Erythroblast (primary cell): ENCODE data around the gene USP35.
A peak's percentile ranks its signal among the peaks of the same experiment; 100 is the strongest.
"Not testable (repeated sequence)": the region's sequence is repeated elsewhere in the genome, so short reads cannot be mapped to it uniquely, and the experiment has no call there.

Source experiments
- DNase-seq, 2 experiments: peaks; one replicate each; lab custom pipeline; 2025; lab: John Stamatoyannopoulos, UW
- GATA1 ChIP-seq: IDR thresholded peaks from 2 replicates; pipeline ENCODE4 v1.6.1; 2011; ENCODE audit warnings: low read depth, mild to moderate bottlenecking, control low read depth, low read length, moderate library complexity
- POLR2A ChIP-seq: IDR thresholded peaks from 2 replicates; pipeline ENCODE4 v1.6.1; 2011; ENCODE audit warnings: mild to moderate bottlenecking, low read length

USP35 gene

DNA sequence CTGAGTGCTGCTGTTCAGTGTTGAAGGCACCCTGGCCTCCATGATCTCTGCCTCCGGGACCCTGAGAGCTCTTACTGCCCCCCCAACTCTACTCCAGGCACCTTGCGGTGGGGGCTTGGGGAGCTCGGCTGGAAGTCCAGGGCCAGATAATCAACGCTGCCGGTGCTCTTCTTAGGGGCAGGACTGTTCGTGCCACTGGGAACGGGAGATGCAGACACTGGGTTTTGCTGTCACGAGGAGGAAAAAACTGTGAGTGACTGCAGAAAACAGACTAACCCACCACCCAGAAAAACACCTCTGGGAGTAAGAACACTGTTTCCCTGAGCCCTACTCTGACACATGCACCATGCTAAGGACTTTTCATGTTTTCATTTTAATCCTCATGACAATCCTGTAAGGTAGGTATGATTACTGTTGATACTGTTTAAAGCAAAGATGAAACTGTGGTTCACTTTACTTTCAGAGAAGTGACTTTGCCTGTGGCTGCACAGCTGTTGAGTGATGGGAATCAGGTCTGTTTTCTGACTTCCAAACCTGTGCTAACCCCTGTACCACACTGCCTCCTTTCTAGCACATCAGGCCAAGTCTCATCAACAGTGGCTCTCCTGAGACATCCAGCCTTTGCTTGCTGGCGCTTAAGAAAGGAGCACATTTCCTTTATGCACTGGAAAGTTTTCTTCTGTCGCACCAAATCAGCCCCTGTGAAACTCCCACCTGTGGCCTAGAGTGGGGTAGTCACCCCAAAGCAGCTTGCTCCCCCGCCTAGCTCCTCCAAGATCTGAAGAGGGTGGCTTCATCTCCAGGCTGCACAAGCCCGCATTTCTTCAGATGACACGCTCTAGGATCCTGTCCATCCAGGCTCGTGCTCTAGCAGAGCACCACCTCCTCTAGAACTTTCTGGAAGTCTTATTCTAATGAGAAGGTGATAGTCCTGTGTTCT, 31.8 kb downstream of the USP35 start:
- no peak for DNase-seq
- TF ChIP-seq GATA1 (no peak), POLR2A (no peak)

DNA sequence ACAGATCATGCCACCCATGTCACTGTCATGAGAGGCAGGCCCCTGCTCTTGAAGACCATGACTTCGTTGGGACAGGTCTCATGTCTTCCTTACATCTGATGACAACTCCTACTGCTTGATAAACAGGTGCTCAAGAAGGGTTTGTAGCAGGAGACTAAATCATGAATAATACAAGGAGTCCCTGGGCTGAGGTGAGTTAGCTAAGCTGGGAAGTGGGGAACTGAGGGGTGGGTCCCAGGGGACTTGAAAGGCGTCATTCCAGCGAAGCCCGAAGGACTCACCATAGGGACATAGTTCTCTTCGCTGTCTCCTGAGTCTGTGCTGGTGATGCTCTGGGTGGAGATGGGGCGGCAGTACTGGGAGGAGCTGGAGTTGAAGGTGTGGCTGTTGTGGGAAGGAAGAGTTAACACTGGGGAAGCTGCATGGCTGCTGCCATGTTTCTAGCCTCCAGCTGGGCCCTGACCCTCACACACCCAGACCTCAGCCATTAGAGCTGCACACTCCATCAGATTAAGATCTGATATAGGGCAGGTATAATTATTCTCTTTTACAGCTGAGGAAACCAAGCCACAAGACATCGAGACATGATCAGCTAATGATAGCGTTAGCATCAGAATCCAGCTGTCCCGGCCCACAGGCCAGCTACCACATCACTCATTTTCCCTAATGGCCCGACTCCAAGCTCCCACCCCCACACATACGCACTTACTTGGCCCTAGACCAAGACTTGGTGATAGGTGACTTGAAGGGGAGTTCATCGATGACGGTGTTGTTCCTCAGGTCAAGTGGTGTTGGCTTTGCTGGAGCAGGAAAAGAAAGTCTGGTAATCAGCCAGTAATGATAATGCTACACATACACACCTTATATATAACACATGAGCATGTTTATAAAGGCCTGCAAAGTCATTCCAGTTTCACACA, 32.9 kb downstream of the USP35 start:
- DNase-seq: no peak
- TF ChIP-seq GATA1 (no peak), POLR2A (no peak)

DNA sequence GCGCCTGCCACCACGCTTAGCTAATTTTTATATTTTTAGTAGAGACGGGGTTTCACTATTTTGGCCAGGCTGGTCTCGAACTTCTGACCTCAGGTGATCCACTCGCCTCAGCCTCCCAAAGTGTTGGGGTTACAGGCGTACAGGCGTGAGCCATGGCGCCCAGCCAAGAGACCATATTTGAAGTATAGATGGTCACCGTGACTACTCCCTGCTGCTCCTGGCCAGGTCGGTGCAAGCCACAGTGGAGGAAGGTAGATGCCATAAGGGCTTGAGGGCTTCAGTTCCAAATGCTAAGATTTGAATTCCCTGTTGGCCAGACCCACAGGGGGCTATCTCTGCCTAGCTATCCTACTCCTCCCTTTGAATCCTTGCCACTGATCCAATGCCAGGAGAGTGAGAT, 34.0 kb downstream of the USP35 start:
- DNase-seq: not testable (repeated sequence)

DNA sequence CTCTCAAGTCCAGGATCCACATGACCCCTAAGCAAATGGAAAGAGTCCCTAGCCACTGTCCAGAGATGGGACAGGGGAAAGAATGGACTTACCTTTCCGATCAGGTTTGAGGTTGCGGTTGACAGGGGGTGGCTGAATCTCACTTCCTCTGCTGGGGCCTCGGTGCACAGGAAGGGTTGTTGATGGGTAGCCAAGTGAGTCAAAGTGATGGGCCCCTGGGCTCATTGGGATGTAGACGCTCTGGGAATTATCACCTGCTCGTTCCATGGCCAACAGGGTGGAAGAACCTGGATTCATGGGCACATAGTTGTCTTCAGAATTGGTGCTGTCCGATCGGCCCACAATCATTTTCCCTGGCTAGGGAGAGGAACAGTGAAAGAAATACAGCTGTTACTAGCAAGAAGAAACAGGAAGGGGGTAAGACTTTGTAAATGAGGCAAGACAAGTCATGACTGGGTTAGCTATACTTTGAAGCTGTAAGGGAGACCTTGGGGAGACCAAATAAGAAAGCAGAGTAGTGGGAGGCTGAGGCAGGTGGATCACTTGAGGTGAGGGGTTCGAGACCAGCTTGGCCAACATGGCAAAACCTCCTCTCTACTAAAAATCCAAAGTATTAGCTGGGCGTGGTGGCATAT, 34.7 kb downstream of the USP35 start:
- TF ChIP-seq GATA1 (no peak), POLR2A (no peak)
- DNase-seq: no peak

DNA sequence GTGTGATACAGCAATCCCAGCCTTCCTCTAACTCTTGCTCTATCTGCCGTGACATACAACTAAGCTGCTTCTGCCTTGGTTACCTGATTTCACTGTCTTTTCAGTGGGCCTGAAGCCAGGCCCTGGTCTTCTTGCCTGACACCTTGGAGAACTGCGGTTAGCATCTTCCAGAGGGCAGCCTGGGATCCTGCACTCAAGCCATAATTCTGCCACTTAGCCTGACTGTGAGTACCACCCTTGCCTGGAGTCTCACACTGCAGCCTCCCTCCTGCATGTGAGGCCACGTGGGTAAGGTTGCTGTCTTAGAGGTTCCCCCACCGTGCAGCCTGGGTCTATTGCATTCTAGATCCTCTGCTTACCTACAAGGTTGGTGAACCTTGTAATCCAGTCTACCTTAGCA, 35.8 kb downstream of the USP35 start:
- DNase-seq: no peak
- TF ChIP-seq POLR2A: no peak
- TF ChIP-seq GATA1: no peak

DNA sequence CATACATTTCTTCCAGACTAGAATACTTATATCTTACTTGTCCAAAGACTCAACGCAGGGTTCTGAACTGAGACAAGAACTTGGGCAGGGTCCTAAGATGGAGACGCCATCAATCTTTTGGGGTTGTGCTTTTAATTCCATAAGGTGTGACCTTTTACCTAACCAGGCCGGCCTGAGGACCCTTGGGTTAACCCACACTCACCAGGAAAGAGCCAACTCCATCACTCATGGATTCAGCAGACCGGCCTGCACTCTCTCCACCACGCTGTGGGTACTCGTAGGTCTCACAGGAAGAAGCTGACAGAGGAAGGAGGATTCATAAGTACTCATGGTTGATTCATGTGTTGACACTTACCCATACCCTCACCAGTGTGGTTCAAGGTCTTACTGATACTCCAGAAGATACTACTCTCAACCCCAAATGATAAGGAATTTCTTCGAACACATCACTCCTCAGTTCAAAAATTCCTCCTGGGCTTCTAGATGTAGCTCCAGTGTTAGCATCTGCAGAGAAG, 36.2 kb downstream of the USP35 start:
- no peak for TF ChIP-seq POLR2A
- TF ChIP-seq GATA1: no peak
- no peak for DNase-seq

DNA sequence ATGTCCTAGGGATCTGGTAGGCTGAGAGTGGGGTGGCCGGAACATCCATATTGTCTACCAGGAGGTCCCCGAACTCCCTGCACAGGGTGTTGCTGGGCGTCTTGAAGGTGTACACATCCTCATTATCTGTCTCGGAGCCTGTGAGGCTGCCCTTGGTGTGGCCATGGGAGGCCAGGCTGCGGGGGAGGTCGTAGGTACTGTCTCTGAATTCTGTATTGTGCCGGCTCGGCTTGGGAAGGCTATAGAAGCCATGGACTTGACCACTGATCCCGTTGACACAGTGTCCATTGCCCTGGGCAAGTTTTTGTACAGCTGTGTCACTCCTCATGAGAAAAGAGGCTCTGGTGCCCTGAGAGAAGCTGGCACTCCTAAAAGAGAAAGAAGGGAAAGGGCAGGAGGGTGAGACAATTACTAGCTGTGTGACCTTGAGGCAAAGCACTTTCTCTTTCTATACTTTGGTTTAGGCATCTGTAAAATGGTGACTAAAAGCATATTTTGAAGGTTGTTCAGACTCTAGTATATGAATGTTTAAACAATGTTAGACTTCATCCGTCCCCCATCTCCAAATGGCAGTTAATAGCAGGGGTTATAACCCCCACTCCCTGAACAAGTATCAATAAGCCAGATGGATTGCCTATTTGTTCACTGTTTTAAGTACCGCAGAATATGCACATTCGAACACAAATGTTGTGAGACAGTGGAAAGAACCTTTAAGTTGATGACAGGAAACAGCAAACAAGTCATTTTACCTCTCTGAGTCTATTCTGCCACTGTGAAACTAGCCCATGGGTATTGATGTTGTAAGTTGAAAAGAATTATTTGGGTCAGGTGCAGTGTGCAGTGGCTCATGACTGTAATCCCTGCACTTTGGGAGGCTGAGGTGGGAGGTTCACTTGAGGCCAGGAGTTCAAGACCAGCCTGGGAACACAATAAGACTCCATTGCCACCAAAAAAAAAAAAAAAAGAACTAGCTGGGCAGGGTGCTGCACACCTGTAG, 38.3 kb downstream of the USP35 start:
- DNase-seq: no peak
- TF ChIP-seq POLR2A (no peak), GATA1 (no peak)

DNA sequence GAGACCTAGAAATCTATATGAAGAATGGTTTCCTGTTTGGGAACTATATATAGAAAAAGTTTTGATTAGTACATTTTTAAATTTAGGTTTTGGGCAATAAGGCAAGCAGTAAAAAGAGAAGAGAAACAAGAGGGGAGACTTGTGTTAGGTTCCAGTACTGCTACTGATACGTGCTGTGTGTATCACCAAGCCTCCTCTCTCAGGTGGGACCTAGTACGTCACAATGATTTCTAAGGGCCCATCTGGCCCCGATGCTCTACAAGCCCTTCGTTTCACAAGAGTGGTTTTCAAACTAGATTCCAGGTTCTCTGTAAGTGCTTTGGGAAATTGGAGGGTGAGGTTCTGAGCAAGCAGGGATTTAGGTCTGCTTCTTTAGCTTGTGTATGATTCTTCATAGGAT, 39.2 kb downstream of the USP35 start:
- TF ChIP-seq GATA1 (no peak), POLR2A (no peak)
- DNase-seq: no peak

DNA sequence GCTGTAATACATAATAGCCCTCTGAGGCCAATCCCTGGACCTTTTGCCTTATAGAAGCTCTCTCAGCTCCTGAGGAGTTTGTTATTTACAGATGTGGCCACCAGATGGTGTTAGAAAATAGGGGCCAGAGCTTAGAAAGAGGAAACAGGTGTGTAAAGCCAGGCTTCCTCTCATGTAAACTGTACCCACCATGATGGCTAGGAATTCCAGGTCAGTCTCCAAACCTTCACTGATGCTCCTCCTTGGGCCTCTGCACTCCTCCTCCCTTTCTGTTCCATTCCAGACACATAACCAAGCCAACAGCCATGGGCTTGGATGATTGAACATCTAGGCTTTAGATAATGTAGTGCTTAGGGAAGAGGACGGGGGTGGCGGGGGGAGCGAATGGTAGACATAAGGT, 39.7 kb downstream of the USP35 start:
- DNase-seq: peak; percentile 37 to 55
- TF ChIP-seq GATA1 (no peak), POLR2A (no peak)

DNA sequence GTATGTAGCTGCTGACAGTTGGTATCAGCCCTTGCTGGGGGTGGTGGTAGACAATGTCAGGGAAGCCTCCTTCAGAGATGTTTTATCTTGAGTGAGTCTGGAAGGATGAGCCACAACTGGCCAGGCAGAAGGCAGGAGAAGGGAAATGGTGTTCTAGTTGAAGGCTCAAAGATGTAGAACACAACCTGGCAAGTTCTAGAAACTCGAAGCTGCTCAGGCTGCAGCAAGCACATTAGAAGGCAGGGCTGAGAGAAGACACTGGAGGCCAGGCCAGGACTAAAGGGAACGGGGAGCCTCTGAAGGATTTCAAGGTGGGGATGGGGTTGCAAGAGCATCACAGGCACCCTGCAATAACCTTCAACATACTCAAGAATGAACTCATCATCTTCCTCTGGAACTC, 40.4 kb downstream of the USP35 start:
- DNase-seq: no peak
- TF ChIP-seq POLR2A (no peak), GATA1 (no peak)

DNA sequence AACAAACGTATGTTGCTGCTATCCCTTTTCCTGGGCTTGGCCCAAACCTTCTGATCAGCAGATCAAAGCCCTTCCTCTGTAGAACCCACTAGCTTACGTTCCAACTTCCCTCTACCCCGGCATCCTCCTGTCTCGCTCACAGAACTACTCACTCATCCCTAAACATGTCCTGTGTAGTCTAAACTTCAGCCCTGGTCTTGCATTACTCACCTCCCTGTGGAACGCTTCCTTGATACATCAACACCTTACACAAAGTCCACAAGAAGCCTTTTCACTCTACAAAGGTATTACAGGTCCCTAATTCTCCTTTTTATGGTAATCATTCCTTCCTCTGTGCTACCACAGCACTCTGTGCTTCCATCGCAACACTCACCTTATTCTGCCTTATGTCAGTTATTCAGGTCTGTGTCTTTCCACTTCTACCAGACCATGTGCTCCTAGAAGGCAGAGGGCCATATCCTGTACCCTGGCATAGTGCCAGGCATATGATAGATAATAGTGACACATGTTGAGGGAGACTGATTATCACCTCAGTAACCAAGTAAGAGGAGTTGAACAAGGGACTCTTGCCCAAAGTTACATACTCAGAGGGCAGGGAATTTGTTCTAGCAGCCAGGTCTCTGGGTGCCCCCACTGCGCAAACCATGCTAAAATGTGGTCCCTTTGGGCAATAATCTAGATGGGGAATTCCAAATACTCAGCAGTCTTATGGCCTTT, 41.6 kb downstream of the USP35 start:
- DNase-seq: peak; percentile 80 to 87
- TF ChIP-seq POLR2A (no peak), GATA1 (no peak)
